Upper lobe of left lung (tissue), 4 donors: ENCODE measurements around the gene PPAN.

Experiments
- POLR2A ChIP-seq, 4 donors: fragments of 450-650 bp; IDR thresholded peaks; one replicate each; pipeline ENCODE4 v1.5.1; 2016 to 2017; ENCODE audit warnings: antibody characterized with exemption in 4 of 4, mild to moderate bottlenecking in 2 of 4
- POLR2AphosphoS5 ChIP-seq, 2 donors: sonication (generic); formaldehyde crosslinking; IDR thresholded peaks; one replicate each; pipeline ENCODE4 v1.5.1; 2017; ENCODE audit warnings: antibody characterized with exemption in 2 of 2

- TF ChIP-seq POLR2AphosphoS5 (IDR thresholded peaks at IDR 0.05) = no peak
- TF ChIP-seq POLR2A (IDR thresholded peaks at IDR 0.05) = no peak
These were observed 22.3 kb upstream of the PPAN start for GRCh38 chr19:10083911-10084310.
